ENCODE measurements around the gene MLXIP. TPM values are rescaled to one million over a fixed set of nuclear protein-coding genes. Genes with fewer than 3 reads are reported as not detected.

The MLXIP gene
- total and polyA plus RNA-seq, 2 of the 13 experiments (the other 11 are each of a cell fraction or from before 2014, with no cell fraction given), result 5.3 to 6.7 TPM

GRCh38 chr12:122078141-122079032 is at the start of gene MLXIP (continued):
- peak; percentile 91 for TF ChIP-seq ZNF253 (CRISPR knock-in tag; IDR thresholded peaks at IDR 0.05; ENCODE audit: borderline replicate concordance)
- TF ChIP-seq ZNF597 (CRISPR knock-in tag; IDR thresholded peaks at IDR 0.05), result no peak
- TF ChIP-seq ZBTB14 (CRISPR knock-in tag; IDR thresholded peaks at IDR 0.05), result no peak
- TF ChIP-seq DMTF1 (CRISPR knock-in tag; IDR thresholded peaks at IDR 0.05), result no peak
- TF ChIP-seq HNRNPLL (IDR thresholded peaks at IDR 0.05; ENCODE audit: low read depth, low read length, poor library complexity, severe bottlenecking), result peak; percentile 38
- peak; percentile 65 for TF ChIP-seq KDM2A (CRISPR knock-in tag; IDR thresholded peaks at IDR 0.05; ENCODE audit: borderline replicate concordance, low read depth)
- 0 out of 2 replicates have a peak, but pooled peaks have one; percentile 55 for TF ChIP-seq ZNF775 (CRISPR knock-in tag; IDR thresholded peaks at IDR 0.05; ENCODE audit: borderline replicate concordance)
- TF ChIP-seq ZNF800 (CRISPR knock-in tag; IDR thresholded peaks at IDR 0.05), result peak; percentile 82
- no peak for TF ChIP-seq KLF11 (CRISPR knock-in tag; IDR thresholded peaks at IDR 0.05)
- no peak for TF ChIP-seq ZNF138 (CRISPR knock-in tag; IDR thresholded peaks at IDR 0.05; ENCODE audit: low read depth)
- TF ChIP-seq CBX1 (IDR thresholded peaks at IDR 0.05; ENCODE audit: low read depth), result no peak
- peak; percentile 19; the same call in 1 of the 2 replicates for TF ChIP-seq UBTF (CRISPR knock-in tag; IDR thresholded peaks at IDR 0.05)
- TF ChIP-seq PBX2 (CRISPR knock-in tag; IDR thresholded peaks at IDR 0.05), result no peak
- TF ChIP-seq ISL2 (CRISPR knock-in tag; IDR thresholded peaks at IDR 0.05), result peak; percentile 34
- TF ChIP-seq ZBTB3 (CRISPR knock-in tag; IDR thresholded peaks at IDR 0.05; ENCODE audit: borderline replicate concordance, low read depth), result 0 out of 2 replicates have a peak, but pooled peaks have one; percentile 10
- no peak for TF ChIP-seq ATF1 (CRISPR knock-in tag; IDR thresholded peaks at IDR 0.05)
- no peak for TF ChIP-seq RFXANK (CRISPR knock-in tag; IDR thresholded peaks at IDR 0.05)
- no peak for TF ChIP-seq NFE2 (CRISPR knock-in tag; IDR thresholded peaks at IDR 0.05)
- TF ChIP-seq NAIF1 (CRISPR knock-in tag; IDR thresholded peaks at IDR 0.05; ENCODE audit: borderline replicate concordance), result no peak
